HG03196 (cell line): ENCODE results near the gene UTP18.
"Not testable (repeated sequence)": the region's sequence is repeated elsewhere in the genome, so short reads cannot be mapped to it uniquely, and the experiment has no call there.

Source experiments
- ATAC-seq: cut with Tn5 transposase; IDR thresholded peaks from one replicate; pipeline ENCODE4 v1.9.1; 2021; ENCODE audit not compliant: unreplicated experiment

UTP18 gene

GRCh38 chr17:51330861-51331503 lies 70.6 kb downstream of the UTP18 start:
- not testable (repeated sequence) for ATAC-seq

GRCh38 chr17:51335006-51335590 lies 74.8 kb downstream of the UTP18 start:
- ATAC-seq = no peak

- ATAC-seq = no peak
These were observed 75.8 kb downstream of the UTP18 start for GRCh38 chr17:51335883-51336822.

GRCh38 chr17:51341457-51341856 lies 81.1 kb downstream of the UTP18 start:
- ATAC-seq = no peak

- ATAC-seq = no peak
These were observed 81.9 kb downstream of the UTP18 start for GRCh38 chr17:51342257-51342656.

- ATAC-seq = no peak
These were observed 84.2 kb downstream of the UTP18 start for GRCh38 chr17:51344532-51344931.

- no peak for ATAC-seq
These were observed 86.1 kb downstream of the UTP18 start for GRCh38 chr17:51346218-51346982.
